Brain microvascular endothelial cell (primary cell): ENCODE results near the gene FOSB.

Experiments used
- DNase-seq: peaks from one replicate; pipeline ENCODE4 v3.0.0-alpha.2; 2020
- H3K27ac ChIP-seq: fragments of 250-450 bp; sonication (Bioruptor Pico); 2 replicates; pipeline ENCODE4 v1.5.1; 2020; ENCODE audit warnings: mild to moderate bottlenecking, moderate library complexity
- H3K27me3 ChIP-seq: fragments of 250-450 bp; sonication (Bioruptor Pico); replicated peaks from 2 replicates; pipeline ENCODE4 v1.5.1; 2020; ENCODE audit warnings: mild to moderate bottlenecking
- H3K36me3 ChIP-seq: fragments of 250-450 bp; sonication (Bioruptor Pico); replicated peaks from 2 replicates; pipeline ENCODE4 v1.5.1; 2020; ENCODE audit warnings: mild to moderate bottlenecking
- H3K4me3 ChIP-seq: 2 replicates; pipeline ENCODE4 v1.5.1; 2011; ENCODE audit warnings: low read depth, mild to moderate bottlenecking, control low read depth, low read length, moderate library complexity
- CTCF ChIP-seq: IDR thresholded peaks from 2 replicates; pipeline ENCODE4 v1.5.1; 2011; ENCODE audit warnings: low read depth, mild to moderate bottlenecking, moderate library complexity, low read length, control low read depth, inconsistent platforms; ENCODE audit errors: missing control alignments
- in situ Hi-C: cut with HindIII; loops from 2 replicates; pipeline ENCODE4 v1.10.0; 2017; ENCODE audit warnings: low sequenced_read_pairs, low pct_ligation_motif_present

FOSB gene

GRCh38 chr19:45451850-45452387 lies 15.9 kb upstream of the FOSB start:
- in situ Hi-C loops = no loop called here
- no peak for TF ChIP-seq CTCF
- no peaks in the 10 kb centered on the region for H3K27me3 ChIP-seq
- H3K27ac ChIP-seq = peak overlapping the region; percentile 96
- H3K4me3 ChIP-seq = peak overlapping the region; percentile 75
- DNase-seq = no peak
- no peaks in the 10 kb centered on the region for H3K36me3 ChIP-seq

DNA sequence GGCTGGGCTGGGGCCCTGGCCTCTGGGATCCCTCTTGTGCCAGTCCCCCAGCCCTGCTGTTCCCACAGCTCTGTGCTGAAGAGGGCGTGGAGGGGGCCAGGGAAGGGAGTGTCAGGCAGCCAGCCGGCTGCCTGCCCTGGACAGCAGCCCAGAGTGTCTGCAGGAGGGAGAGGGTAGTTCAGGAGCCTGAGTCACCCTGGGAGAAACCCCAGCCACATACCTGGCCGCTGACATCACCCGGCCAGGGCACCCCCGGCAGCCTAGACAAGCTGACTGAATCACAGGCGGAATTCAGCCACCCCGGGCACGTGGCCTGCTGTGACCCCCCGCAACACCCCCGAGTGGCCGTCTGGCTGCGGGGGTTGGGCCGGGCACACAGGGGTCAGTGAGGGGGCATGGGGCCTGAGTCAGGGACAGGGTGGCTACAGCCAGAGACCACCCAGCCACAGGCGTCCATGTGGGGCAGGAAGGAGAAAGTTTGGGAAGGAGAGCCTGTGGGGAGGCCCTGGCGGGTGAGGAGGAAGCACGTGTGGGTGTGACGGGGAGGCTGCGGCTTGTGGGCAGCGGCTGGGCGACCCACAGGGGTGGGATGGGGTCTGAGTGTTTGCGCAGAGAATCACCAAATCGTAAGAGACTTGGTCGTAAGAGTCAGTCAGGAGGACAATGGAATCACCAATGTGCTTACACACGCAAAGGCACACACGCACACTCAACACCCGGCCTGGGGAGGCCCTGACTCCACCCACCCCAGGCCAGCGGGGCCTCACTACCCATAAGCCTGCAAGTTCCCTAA lies 11.9 kb upstream of the FOSB start:
- no peaks in the 10 kb centered on the region for H3K36me3 ChIP-seq
- no peak overlapping the region for H3K4me3 ChIP-seq
- no peaks in the 10 kb centered on the region for H3K27me3 ChIP-seq
- TF ChIP-seq CTCF = peak; percentile 2
- in situ Hi-C loops = no loop called here
- H3K27ac ChIP-seq = peak overlapping the region; percentile 99
- DNase-seq = peak; percentile 99

GRCh38 chr19:45456500-45456815 lies 11.3 kb upstream of the FOSB start:
- no peaks in the 10 kb centered on the region for H3K36me3 ChIP-seq
- no peak overlapping the region for H3K4me3 ChIP-seq
- TF ChIP-seq CTCF = no peak

DNA sequence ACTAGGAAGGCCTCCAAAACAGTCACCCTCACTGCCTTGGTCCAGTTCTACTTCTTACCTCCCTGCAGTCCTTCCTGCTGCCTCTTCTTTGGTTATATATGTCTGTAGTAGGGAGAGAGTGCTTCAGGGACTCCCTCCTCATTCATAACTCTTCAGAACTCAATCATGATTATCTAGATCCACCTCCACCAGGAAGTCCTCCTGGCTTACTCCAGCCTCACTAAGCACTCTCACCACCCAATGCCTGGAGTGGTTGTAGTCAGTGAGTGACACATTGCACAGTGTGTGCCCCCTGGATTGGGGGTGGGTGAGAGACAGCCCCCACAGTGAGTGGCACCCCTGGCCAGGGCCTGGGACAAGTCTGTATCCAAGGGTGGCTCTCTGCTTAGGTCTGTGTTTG lies 10.0 kb upstream of the FOSB start:
- no peaks in the 10 kb centered on the region for H3K36me3 ChIP-seq
- TF ChIP-seq CTCF = no peak
- H3K27me3 ChIP-seq = no peaks in the 10 kb centered on the region
- DNase-seq = no peak
- no peak overlapping the region for H3K27ac ChIP-seq
- in situ Hi-C loops = no loop called here
- H3K4me3 ChIP-seq = no peak overlapping the region

More at GRCh38 chr19:45456500-45456815, 11.3 kb upstream of the FOSB start:
- Histone ChIP-seq H3K27ac (peak overlapping the region; percentile 99), H3K27me3 (no peaks in the 10 kb centered on the region)
- DNase-seq = no peak
- in situ Hi-C loops = no loop called here

DNA sequence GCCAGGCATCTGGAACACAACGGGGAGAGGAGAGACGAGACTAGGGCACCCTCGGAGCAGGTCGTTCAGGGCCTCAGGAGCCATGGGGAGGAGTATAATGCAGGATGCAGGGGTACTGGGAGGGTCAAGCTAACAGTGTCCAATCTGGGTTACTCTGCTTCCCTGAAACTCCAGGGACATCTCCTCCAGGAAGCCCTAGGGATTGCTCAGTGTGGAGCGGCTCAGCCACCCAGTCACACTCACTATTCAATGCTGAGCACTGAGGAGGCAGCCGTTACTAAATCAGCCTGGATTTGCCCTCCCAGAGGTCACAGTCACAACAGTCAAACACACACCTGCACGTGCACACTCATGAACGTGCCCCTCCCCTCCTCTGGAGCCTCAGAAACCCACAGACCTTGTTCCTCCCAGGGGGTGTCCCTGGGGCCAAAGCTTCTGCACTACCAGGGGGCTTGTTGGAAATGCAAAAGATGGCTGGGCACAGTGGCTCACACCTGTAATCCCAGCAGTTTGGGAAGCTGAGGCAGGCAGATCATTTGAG lies 6.9 kb upstream of the FOSB start:
- Histone ChIP-seq H3K27me3 (no peaks in the 10 kb centered on the region), H3K27ac (no peak overlapping the region), H3K36me3 (no peaks in the 10 kb centered on the region), H3K4me3 (no peak overlapping the region)
- TF ChIP-seq CTCF = no peak
- DNase-seq = no peak
- in situ Hi-C loops = no loop called here

DNA sequence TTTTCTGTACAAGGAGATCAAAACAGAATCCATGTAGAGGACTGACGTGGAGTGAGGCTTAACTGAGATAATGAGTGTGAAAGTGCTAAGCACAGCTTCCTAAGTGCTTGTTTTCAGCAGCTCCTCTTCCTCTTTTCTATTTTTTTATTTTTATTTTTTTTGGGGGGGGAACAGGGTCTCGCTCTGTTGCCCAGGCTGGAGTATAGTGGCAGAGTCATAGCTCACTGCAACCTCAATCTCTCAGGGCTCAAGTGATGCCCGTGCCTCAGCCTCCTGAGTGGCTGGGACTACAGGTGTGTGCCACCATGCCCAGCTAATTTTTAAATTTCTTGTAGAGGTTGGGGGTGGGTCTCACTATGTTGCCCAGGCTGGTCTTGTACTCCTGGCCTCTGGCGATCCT lies 5.6 kb upstream of the FOSB start:
- Histone ChIP-seq H3K4me3 (no peak overlapping the region), H3K27ac (no peak overlapping the region), H3K36me3 (no peaks in the 10 kb centered on the region), H3K27me3 (no peaks in the 10 kb centered on the region)
- in situ Hi-C loops = no loop called here
- no peak for TF ChIP-seq CTCF
- DNase-seq = no peak
